ENCODE results near the gene OPRL1. TPM values are rescaled to one million over a fixed set of nuclear protein-coding genes. Genes with fewer than 3 reads are reported as not detected.

OPRL1 gene
- total RNA-seq, 4 donors from 2014 or later = 0.21 to 1.5 (median 0.71) TPM

- H3K4me3 ChIP-seq = peak overlapping the region; percentile 47 to 81 (median 52)
These were observed 979 bp upstream of the OPRL1 start for GRCh38 chr20:64078934-64079272.

DNA sequence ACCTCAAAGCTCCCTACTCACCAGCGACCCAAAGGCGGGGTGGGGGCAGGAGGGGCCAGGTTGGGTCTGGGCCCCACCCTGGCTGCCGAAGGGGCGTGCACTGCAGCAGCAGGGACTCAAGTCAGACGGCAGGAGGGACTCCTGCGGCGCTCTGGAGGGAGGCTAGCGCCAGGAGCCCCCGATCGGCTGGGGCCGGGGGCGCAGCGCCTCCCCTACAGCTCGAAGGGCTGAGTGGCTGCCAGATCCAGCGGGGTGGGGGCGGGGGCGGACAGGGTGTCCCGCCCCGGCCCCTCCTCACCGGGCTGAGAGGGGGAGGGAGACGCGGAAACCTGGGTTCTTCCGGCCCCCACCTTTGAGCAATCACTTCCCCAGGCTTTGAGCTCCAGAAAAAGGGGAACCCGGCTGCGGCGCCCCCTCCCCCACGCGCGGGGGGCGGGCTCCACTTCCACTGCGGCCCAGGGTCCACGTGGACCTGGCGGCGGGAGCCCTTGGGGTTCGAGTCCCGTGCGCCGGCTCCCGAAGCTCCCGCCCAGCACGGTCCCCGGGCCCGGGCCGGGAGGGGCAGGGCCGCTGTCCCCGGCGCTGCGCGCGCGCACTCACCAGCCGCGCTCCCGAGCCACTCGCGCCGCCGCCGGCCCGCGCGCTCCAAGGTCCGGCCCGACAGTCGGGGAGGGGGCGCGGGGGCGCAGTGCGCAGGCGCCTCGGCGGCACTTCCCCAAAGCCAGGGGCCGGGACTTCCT, 439 bp upstream of the OPRL1 start, which contains the start of gene RGS19:
RGS19 (minus strand) TSS at position 246 of the 740 bp plus-strand sequence. CDS start 2,632 bp downstream, outside the sequence.
- Histone ChIP-seq H3K27me3 (peaks cover 0 to 8% of the 10 kb centered on the region in 2 donors), H3K27ac (peak within 1 kb of the TSS in 3 of 4 donors; percentile 75 to 84 (median 80)), H3K9me3 (no peaks in the 10 kb centered on the region), H3K4me3 (peak within 1 kb of the TSS; percentile 48 to 81 (median 54)), H3K36me3 (peaks cover 0 to 12% (median 0%) of the 10 kb centered on the region in 3 donors), H3K4me1 (peaks cover 0 to 62% (median 20%) of the 10 kb centered on the region in 4 donors)
- 0 to 1% methylated on average over 7 to 20 of the region's 73 CpGs for WGBS, 2 donors
- peak; percentile 31 to 49 for DNase-seq (ENCODE audit: low spot score in 2 of 2)
- peak in 1 of 2 donors; percentile 10 for TF ChIP-seq POLR2A (IDR thresholded peaks at IDR 0.05)
- TF ChIP-seq, protein P1, sequence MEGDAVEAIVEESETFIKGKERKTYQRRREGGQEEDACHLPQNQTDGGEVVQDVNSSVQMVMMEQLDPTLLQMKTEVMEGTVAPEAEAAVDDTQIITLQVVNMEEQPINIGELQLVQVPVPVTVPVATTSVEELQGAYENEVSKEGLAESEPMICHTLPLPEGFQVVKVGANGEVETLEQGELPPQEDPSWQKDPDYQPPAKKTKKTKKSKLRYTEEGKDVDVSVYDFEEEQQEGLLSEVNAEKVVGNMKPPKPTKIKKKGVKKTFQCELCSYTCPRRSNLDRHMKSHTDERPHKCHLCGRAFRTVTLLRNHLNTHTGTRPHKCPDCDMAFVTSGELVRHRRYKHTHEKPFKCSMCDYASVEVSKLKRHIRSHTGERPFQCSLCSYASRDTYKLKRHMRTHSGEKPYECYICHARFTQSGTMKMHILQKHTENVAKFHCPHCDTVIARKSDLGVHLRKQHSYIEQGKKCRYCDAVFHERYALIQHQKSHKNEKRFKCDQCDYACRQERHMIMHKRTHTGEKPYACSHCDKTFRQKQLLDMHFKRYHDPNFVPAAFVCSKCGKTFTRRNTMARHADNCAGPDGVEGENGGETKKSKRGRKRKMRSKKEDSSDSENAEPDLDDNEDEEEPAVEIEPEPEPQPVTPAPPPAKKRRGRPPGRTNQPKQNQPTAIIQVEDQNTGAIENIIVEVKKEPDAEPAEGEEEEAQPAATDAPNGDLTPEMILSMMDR (IDR thresholded peaks at IDR 0.05) = peak in 1 of 5 experiments; percentile 8
- no peak for TF ChIP-seq EP300 (IDR thresholded peaks at IDR 0.05)

More at GRCh38 chr20:64078934-64079272, 979 bp upstream of the OPRL1 start:
- peaks cover 0 to 56% (median 19%) of the 10 kb centered on the region in 4 donors for H3K4me1 ChIP-seq
- peak overlapping the region in 3 of 4 donors; percentile 68 to 84 (median 75) for H3K27ac ChIP-seq
- TF ChIP-seq, protein P1 (IDR thresholded peaks at IDR 0.05) = no peak
- no peak for TF ChIP-seq EP300 (IDR thresholded peaks at IDR 0.05)
- TF ChIP-seq POLR2A (IDR thresholded peaks at IDR 0.05) = no peak
- no peaks in the 10 kb centered on the region for H3K9me3 ChIP-seq
- H3K36me3 ChIP-seq = peaks cover 0 to 18% (median 0%) of the 10 kb centered on the region in 3 donors
- no peak for DNase-seq (ENCODE audit: low spot score in 2 of 2)
- 15 to 16% methylated on average over 4 of the region's 4 CpGs for WGBS, 2 donors
- peaks cover 0 to 5% of the 10 kb centered on the region in 2 donors for H3K27me3 ChIP-seq

- H3K27ac ChIP-seq = peak overlapping the region in 2 of 4 donors; percentile 28 to 77
- WGBS, 2 donors = 62 to 69% methylated on average over 12 to 17 of the region's 17 CpGs
- peak overlapping the region in 1 of 4 donors; percentile 81 for H3K4me3 ChIP-seq
- DNase-seq (ENCODE audit: low spot score in 2 of 2) = no peak
- H3K27me3 ChIP-seq = peaks cover 0 to 24% of the 10 kb centered on the region in 2 donors
- peaks cover 0 to 66% (median 20%) of the 10 kb centered on the region in 4 donors for H3K4me1 ChIP-seq
- H3K36me3 ChIP-seq = no peaks in the 10 kb centered on the region
- no peaks in the 10 kb centered on the region for H3K9me3 ChIP-seq
- TF ChIP-seq POLR2A (IDR thresholded peaks at IDR 0.05) = no peak
- TF ChIP-seq, protein P1 (IDR thresholded peaks at IDR 0.05) = no peak
- TF ChIP-seq EP300 (IDR thresholded peaks at IDR 0.05) = no peak
These were observed 1.1 kb downstream of the OPRL1 start for GRCh38 chr20:64080813-64081623.

- Histone ChIP-seq H3K27me3 (peaks cover 0 to 30% of the 10 kb centered on the region in 2 donors), H3K9me3 (peaks cover 0 to under 1% (median 0%) of the 10 kb centered on the region in 4 donors), H3K36me3 (no peaks in the 10 kb centered on the region), H3K27ac (no peak overlapping the region), H3K4me1 (peaks cover 0 to 63% (median 20%) of the 10 kb centered on the region in 4 donors), H3K4me3 (no peak overlapping the region)
- no peak for DNase-seq (ENCODE audit: low spot score in 2 of 2)
- 87% methylated on average over 6 of the region's 6 CpGs for WGBS, 2 donors
- TF ChIP-seq POLR2A (IDR thresholded peaks at IDR 0.05) = no peak
- TF ChIP-seq, protein P1 (IDR thresholded peaks at IDR 0.05) = no peak
- TF ChIP-seq EP300 (IDR thresholded peaks at IDR 0.05) = no peak
These were observed 1.7 kb downstream of the OPRL1 start for GRCh38 chr20:64081624-64081964.

Measured in tibial nerve (tissue), 4 donors.